ENCODE measurements around the gene PCSK4.

Gene PCSK4

DNA sequence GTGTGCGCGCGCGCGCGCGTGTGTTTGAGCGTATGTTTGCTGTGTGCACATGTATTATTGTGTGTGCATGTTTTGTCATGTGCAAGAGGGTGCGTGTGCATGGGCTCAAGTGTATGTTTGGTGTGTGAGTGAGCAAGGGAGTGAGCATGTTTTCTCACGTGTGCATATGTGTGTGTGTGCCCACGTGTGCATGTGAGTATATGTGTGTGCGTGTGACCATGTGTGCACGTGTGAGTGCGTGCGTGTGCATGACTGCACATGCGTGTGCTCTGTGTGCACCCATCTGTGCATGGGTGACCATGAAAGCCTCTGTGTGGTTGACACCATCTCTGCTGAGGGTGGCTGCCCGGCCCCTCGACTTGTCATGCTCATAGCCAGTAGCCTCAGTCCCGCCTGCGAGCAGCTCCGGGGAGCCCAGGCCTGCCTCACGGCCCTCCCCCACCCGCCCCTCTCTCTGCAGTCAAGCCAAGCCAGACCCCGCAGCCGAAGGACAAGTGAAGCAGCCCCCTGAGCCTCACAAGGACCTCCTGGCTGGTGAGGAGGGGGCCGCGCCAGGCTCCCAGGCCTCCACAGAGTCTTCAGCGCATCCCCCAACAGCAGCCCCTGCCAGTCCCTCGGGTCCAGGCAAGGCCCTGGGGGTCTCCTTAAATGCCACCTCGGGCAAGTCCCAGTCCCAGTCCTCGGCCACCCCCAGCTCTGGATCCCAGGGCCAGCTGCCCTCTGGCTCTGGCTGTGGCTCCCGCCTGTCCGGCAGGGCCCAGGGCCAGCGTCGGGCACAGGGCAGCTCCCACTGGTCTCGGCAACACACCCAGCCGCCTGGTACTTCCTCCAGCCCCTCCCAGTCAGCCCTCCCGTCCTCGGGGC, 6.8 kb upstream of the PCSK4 start:
- Histone ChIP-seq H3K36me3 (ENCODE audit: control insufficient read depth in 2 of 2, insufficient read depth in 1 of 2, low read length in 2 of 2) (no peaks in the 10 kb centered on the region), H3K4me3 (ENCODE audit: low read depth, low read length) (no peak overlapping the region), H3K27ac (ENCODE audit: extremely low read depth, low read depth, low read length) (no peak overlapping the region), H3K4me1 (ENCODE audit: control insufficient read depth, insufficient read depth, low read length) (no peaks in the 10 kb centered on the region; the same call in 1 of the 2 replicates), H3K9me3 (ENCODE audit: control insufficient read depth, insufficient read depth, low read depth, low read length) (no peaks in the 10 kb centered on the region)
- POLR2A ChIA-PET, result no interaction called here
- CTCF ChIA-PET, result no interaction called here
- TF ChIP-seq, protein P1, sequence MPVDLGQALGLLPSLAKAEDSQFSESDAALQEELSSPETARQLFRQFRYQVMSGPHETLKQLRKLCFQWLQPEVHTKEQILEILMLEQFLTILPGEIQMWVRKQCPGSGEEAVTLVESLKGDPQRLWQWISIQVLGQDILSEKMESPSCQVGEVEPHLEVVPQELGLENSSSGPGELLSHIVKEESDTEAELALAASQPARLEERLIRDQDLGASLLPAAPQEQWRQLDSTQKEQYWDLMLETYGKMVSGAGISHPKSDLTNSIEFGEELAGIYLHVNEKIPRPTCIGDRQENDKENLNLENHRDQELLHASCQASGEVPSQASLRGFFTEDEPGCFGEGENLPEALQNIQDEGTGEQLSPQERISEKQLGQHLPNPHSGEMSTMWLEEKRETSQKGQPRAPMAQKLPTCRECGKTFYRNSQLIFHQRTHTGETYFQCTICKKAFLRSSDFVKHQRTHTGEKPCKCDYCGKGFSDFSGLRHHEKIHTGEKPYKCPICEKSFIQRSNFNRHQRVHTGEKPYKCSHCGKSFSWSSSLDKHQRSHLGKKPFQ (tag by site-specific recombination; IDR thresholded peaks at IDR 0.05), result 0 out of 2 replicates have a peak, but pooled peaks have one; percentile 26
- peak; percentile 19 for TF ChIP-seq ZBTB26 (tag by site-specific recombination; optimal IDR thresholded peaks at IDR 0.05)
- TF ChIP-seq, protein P2, sequence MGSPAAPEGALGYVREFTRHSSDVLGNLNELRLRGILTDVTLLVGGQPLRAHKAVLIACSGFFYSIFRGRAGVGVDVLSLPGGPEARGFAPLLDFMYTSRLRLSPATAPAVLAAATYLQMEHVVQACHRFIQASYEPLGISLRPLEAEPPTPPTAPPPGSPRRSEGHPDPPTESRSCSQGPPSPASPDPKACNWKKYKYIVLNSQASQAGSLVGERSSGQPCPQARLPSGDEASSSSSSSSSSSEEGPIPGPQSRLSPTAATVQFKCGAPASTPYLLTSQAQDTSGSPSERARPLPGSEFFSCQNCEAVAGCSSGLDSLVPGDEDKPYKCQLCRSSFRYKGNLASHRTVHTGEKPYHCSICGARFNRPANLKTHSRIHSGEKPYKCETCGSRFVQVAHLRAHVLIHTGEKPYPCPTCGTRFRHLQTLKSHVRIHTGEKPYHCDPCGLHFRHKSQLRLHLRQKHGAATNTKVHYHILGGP (tag by site-specific recombination; IDR thresholded peaks at IDR 0.05), result no peak

GRCh38 chr19:1495799-1496713, 5.9 kb upstream of the PCSK4 start:
- no peaks in the 10 kb centered on the region for H3K9me3 ChIP-seq (ENCODE audit: control insufficient read depth, insufficient read depth, low read depth, low read length)
- TF ChIP-seq ZNF707 (tag by site-specific recombination; IDR thresholded peaks at IDR 0.05) (no peak), EGR2 (tag by site-specific recombination; IDR thresholded peaks at IDR 0.05; ENCODE audit: low read depth) (no peak), ZNF274 (IDR thresholded peaks at IDR 0.05; ENCODE audit: low read length) (no peak), ZNF274 (tag by site-specific recombination; IDR thresholded peaks at IDR 0.05; ENCODE audit: borderline replicate concordance) (no peak), ZNF155 (tag by site-specific recombination; IDR thresholded peaks at IDR 0.05) (no peak), ZBTB8A (tag by site-specific recombination; IDR thresholded peaks at IDR 0.05) (no peak), ZNF280C (tag by site-specific recombination; IDR thresholded peaks at IDR 0.05) (no peak), ZNF658 (tag by site-specific recombination; IDR thresholded peaks at IDR 0.05) (no peak), ZBTB26 (tag by site-specific recombination; optimal IDR thresholded peaks at IDR 0.05) (no peak), ZNF211 (tag by site-specific recombination; IDR thresholded peaks at IDR 0.05; ENCODE audit: low read depth) (no peak), ZSCAN30 (tag by site-specific recombination; IDR thresholded peaks at IDR 0.05) (no peak), WT1 (tag by site-specific recombination; IDR thresholded peaks at IDR 0.05) (no peak), ZFP3 (tag by site-specific recombination; IDR thresholded peaks at IDR 0.05; ENCODE audit: low read depth) (no peak), ZNF223 (tag by site-specific recombination; IDR thresholded peaks at IDR 0.05) (no peak)
- H3K4me1 ChIP-seq (ENCODE audit: control insufficient read depth, insufficient read depth, low read length), result peaks cover 2% of the 10 kb centered on the region; the same call in 1 of the 2 replicates
- no peak overlapping the region for H3K27ac ChIP-seq (ENCODE audit: extremely low read depth, low read depth, low read length)
- POLR2A ChIA-PET, result no interaction called here
- CTCF ChIA-PET, result no interaction called here
- no peaks in the 10 kb centered on the region for H3K36me3 ChIP-seq (ENCODE audit: control insufficient read depth in 2 of 2, insufficient read depth in 1 of 2, low read length in 2 of 2)
- no peak overlapping the region for H3K4me3 ChIP-seq (ENCODE audit: low read depth, low read length)

Measured in HEK293 (cell line).